ENCODE measurements around the gene CDKN1C. TPM values are rescaled to one million over a fixed set of nuclear protein-coding genes. Genes with fewer than 3 reads are reported as not detected.

Gene CDKN1C
- total and polyA plus RNA-seq, 5 donors from 2014 or later = 1.1 to 4.1 (median 1.2) TPM

DNA sequence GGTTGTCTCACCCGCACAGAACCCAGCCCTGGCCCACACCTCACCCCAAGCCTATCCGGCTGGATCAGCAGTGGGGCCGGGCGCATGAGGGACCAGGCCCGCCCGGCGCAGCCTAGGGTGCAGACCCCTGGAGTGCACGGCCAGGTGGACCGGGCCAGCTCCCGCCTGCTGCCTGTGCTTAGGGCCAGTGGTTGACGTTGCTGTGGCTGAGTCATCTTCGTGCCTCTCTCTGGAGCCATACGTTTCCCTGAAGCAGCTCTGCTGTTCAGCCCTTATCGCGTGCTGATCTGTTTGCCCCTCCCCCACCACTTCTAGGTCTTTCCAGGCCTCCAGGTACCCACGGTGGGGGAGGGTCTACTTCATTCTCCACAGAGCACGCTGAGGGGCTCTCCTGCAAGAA lies 39.5 kb downstream of the CDKN1C start:
- no peaks in the 10 kb centered on the region for H3K4me1 ChIP-seq (ENCODE audit: control insufficient read depth, insufficient read depth, low read length, poor library complexity, severe bottlenecking)
- no peaks in the 10 kb centered on the region for H3K36me3 ChIP-seq (ENCODE audit: control insufficient read depth, insufficient read depth, low read length)
- Mint-ChIP-seq H3K27ac (no peak overlapping the region), H3K4me3 (no peak overlapping the region), H3K9me3 (no peaks in the 10 kb centered on the region), H3K4me1 (no peaks in the 10 kb centered on the region), H3K27me3 (no peaks in the 10 kb centered on the region), H3K36me3 (no peaks in the 10 kb centered on the region)
- no peaks in the 10 kb centered on the region for H3K9me3 ChIP-seq (ENCODE audit: control insufficient read depth in 2 of 2, low read length in 2 of 2)
- ATAC-seq (ENCODE audit: low read depth in 2 of 2) = no peak
- no peak overlapping the region for H3K27ac ChIP-seq (ENCODE audit: insufficient read depth, low read length, poor library complexity, severe bottlenecking)
- no peak overlapping the region for H3K4me3 ChIP-seq (ENCODE audit: low read depth, low read length)
- DNase-seq = no peak
- no peaks in the 10 kb centered on the region for H3K27me3 ChIP-seq (ENCODE audit: control insufficient read depth, insufficient read depth, low read length)

DNA sequence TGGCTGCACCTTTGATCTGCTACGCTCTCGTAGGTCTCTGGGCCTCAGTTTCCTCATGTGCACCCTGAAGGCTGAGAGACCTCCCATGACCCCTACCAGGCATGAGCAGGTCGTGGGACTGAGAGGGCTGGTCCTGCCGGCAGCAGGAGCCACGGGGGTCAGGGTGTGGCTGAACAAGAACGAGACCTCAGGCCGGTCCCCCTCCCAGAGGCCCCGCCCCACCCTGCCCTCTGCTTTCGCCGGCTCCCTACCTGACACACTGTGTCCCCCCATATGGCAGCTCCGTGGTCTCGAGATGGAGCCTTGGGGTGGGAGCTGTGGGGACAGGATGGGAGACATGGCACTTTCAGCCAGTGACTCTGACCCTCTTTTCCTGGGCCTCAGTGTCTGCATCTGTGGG lies 40.6 kb downstream of the CDKN1C start:
- H3K4me3 Mint-ChIP-seq = no peak overlapping the region
- no peaks in the 10 kb centered on the region for H3K9me3 ChIP-seq (ENCODE audit: control insufficient read depth in 2 of 2, low read length in 2 of 2)
- no peak overlapping the region for H3K27ac Mint-ChIP-seq
- H3K36me3 ChIP-seq (ENCODE audit: control insufficient read depth, insufficient read depth, low read length) = no peaks in the 10 kb centered on the region
- H3K4me1 Mint-ChIP-seq = peaks cover 0 to 3% (median 1%) of the 10 kb centered on the region in 4 donors
- DNase-seq (no peak), ATAC-seq (ENCODE audit: low read depth in 2 of 2) (no peak)
- peaks cover 3% of the 10 kb centered on the region for H3K36me3 Mint-ChIP-seq
- H3K4me3 ChIP-seq (ENCODE audit: low read depth, low read length) = no peak overlapping the region
- H3K9me3 Mint-ChIP-seq = no peaks in the 10 kb centered on the region
- H3K27ac ChIP-seq (ENCODE audit: insufficient read depth, low read length, poor library complexity, severe bottlenecking) = no peak overlapping the region
- no peaks in the 10 kb centered on the region for H3K4me1 ChIP-seq (ENCODE audit: control insufficient read depth, insufficient read depth, low read length, poor library complexity, severe bottlenecking)
- no peaks in the 10 kb centered on the region for H3K27me3 ChIP-seq (ENCODE audit: control insufficient read depth, insufficient read depth, low read length)
- H3K27me3 Mint-ChIP-seq = no peaks in the 10 kb centered on the region

DNA sequence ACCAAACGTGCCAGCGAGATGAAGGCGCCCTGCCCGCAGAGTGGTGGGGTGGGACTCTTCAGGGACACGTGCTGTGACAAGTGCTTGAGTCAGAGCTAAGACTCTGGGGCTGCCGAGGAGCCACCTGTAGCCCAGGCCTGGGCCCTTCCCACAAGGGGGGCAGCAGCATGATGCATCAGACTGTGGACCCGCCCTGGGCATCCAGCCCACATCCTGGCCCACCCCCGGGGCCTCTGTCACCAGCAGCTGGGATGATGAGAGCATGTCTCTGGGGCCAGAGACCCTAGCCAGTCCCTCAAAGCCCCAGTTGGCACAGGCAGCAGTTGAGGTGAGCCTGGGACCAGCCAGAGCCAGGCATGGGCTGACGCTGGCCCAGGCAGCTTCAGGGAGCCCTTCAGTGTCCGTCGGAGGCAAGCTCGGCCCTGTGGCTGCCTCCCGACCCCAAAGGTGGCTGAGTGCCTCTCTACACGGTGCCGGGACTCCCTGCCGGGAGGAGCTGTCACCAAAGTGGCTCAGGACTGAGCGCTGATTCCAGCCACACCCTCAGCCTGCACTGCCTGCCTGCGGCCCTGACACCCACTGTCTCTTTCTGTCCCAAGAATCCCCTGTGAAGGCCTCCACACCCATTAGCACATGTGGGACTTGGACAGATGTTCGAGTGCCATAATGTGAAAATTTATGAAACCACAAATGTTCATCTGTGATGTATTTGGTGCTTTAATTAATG lies 41.3 kb downstream of the CDKN1C start:
- Mint-ChIP-seq H3K4me1 (peaks cover 0 to 5% (median 1%) of the 10 kb centered on the region in 4 donors), H3K4me3 (no peak overlapping the region), H3K27ac (no peak overlapping the region), H3K27me3 (no peaks in the 10 kb centered on the region), H3K9me3 (no peaks in the 10 kb centered on the region), H3K36me3 (peaks cover 6% of the 10 kb centered on the region)
- DNase-seq (no peak), ATAC-seq (ENCODE audit: low read depth in 2 of 2) (peak in 1 of 2 donors; percentile 22)
- H3K27ac ChIP-seq (ENCODE audit: insufficient read depth, low read length, poor library complexity, severe bottlenecking) = no peak overlapping the region
- H3K9me3 ChIP-seq (ENCODE audit: control insufficient read depth in 2 of 2, low read length in 2 of 2) = no peaks in the 10 kb centered on the region
- no peak overlapping the region for H3K4me3 ChIP-seq (ENCODE audit: low read depth, low read length)
- H3K36me3 ChIP-seq (ENCODE audit: control insufficient read depth, insufficient read depth, low read length) = no peaks in the 10 kb centered on the region
- H3K27me3 ChIP-seq (ENCODE audit: control insufficient read depth, insufficient read depth, low read length) = no peaks in the 10 kb centered on the region
- no peaks in the 10 kb centered on the region for H3K4me1 ChIP-seq (ENCODE audit: control insufficient read depth, insufficient read depth, low read length, poor library complexity, severe bottlenecking)

DNA sequence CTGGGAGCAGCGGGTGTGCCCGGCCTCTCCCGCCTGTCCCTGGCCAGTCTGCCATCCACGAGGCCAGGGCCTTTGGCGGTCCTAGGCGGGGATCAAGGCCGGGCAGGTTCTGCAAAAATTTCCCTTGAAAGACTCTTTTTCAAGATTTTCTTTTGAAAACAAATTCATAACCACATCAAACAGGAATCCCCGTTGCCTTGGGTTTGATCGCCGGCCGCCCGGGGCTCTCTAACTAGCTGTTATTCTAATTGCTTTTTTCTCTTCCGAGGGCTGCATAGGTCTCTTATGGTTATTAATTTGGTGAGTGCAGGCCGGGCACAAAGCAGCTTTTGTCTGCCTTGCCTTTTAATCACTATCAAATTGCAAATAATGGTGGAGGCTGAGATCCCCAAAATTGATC lies 42.0 kb downstream of the CDKN1C start:
- Mint-ChIP-seq H3K27ac (no peak overlapping the region), H3K4me3 (no peak overlapping the region), H3K27me3 (no peaks in the 10 kb centered on the region), H3K9me3 (no peaks in the 10 kb centered on the region), H3K4me1 (peaks cover 0 to 5% (median 1%) of the 10 kb centered on the region in 4 donors), H3K36me3 (peaks cover 6% of the 10 kb centered on the region)
- ATAC-seq (ENCODE audit: low read depth in 2 of 2) (no peak), DNase-seq (no peak)
- no peaks in the 10 kb centered on the region for H3K27me3 ChIP-seq (ENCODE audit: control insufficient read depth, insufficient read depth, low read length)
- H3K36me3 ChIP-seq (ENCODE audit: control insufficient read depth, insufficient read depth, low read length) = no peaks in the 10 kb centered on the region
- no peak overlapping the region for H3K27ac ChIP-seq (ENCODE audit: insufficient read depth, low read length, poor library complexity, severe bottlenecking)
- H3K9me3 ChIP-seq (ENCODE audit: control insufficient read depth in 2 of 2, low read length in 2 of 2) = no peaks in the 10 kb centered on the region
- no peaks in the 10 kb centered on the region for H3K4me1 ChIP-seq (ENCODE audit: control insufficient read depth, insufficient read depth, low read length, poor library complexity, severe bottlenecking)
- no peak overlapping the region for H3K4me3 ChIP-seq (ENCODE audit: low read depth, low read length)

DNA sequence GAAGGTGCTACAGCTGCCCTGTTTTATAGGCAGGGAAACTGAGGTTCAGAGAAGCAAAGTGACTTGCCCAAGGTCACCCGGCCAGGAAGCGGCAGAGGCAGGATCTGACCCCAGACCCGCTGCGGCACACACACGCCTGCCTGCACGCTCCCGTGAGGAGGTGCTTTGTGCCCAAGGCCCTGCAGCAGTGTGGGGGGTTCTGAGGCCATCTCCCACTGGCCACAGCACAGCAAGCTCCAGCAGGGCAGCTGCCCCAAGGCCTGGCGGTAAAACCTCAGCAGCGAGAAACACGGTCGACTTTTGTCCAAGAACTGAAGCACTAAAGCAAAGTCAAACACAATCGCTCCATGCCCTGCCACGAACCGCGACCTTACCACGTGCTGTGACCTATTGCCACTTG lies 42.7 kb downstream of the CDKN1C start:
- no peaks in the 10 kb centered on the region for H3K36me3 ChIP-seq (ENCODE audit: control insufficient read depth, insufficient read depth, low read length)
- no peak for DNase-seq
- H3K4me1 ChIP-seq (ENCODE audit: control insufficient read depth, insufficient read depth, low read length, poor library complexity, severe bottlenecking) = no peaks in the 10 kb centered on the region
- no peak for ATAC-seq (ENCODE audit: low read depth in 2 of 2)
- no peak overlapping the region for H3K27ac Mint-ChIP-seq
- no peaks in the 10 kb centered on the region for H3K27me3 ChIP-seq (ENCODE audit: control insufficient read depth, insufficient read depth, low read length)
- H3K27ac ChIP-seq (ENCODE audit: insufficient read depth, low read length, poor library complexity, severe bottlenecking) = no peak overlapping the region
- H3K27me3 Mint-ChIP-seq = no peaks in the 10 kb centered on the region
- H3K4me1 Mint-ChIP-seq = peaks cover 0 to 5% (median 1%) of the 10 kb centered on the region in 4 donors
- no peaks in the 10 kb centered on the region for H3K9me3 Mint-ChIP-seq
- H3K36me3 Mint-ChIP-seq = peaks cover 6% of the 10 kb centered on the region
- no peak overlapping the region for H3K4me3 ChIP-seq (ENCODE audit: low read depth, low read length)
- H3K4me3 Mint-ChIP-seq = no peak overlapping the region
- H3K9me3 ChIP-seq (ENCODE audit: control insufficient read depth in 2 of 2, low read length in 2 of 2) = no peaks in the 10 kb centered on the region

DNA sequence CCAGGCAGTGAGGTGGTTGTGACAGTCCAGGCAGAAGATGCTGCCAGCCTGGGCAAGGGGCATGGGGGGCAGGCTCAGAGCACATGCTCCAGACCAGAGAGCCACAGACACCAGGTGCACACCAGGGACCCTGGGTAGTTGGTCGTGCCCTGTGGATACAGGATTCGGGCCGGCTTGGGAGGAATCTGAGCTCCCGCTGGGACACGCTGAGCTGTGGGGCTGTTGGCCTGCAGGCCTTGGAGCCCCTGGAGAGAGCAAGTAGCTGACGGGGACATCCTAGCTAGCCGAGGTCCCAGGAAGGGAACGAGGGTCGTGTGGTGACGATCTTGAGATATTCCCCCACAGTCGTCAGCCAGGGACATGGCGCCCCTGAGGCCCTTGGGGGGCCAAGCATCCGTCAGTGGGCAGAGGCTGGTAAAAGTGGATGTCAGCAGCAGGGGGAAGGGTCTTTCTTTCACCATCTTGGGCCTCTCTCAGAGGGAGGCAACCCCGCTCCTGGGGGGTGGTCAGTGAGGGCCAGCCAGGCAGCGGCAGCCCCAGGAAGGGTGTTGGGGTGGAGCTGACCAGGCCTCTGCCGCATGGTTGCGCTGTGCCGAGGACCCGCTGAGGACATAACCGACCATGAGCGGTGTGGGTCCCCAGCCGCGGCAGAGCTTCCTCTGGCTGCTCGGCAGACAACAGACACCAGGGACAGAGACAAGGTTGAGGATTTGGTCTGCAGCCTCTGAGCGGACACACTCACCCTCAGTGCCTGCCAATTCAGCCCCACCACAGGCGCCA lies 44.0 kb downstream of the CDKN1C start:
- Histone ChIP-seq H3K9me3 (ENCODE audit: control insufficient read depth in 2 of 2, low read length in 2 of 2) (no peaks in the 10 kb centered on the region), H3K4me1 (ENCODE audit: control insufficient read depth, insufficient read depth, low read length, poor library complexity, severe bottlenecking) (no peaks in the 10 kb centered on the region), H3K4me3 (ENCODE audit: low read depth, low read length) (no peak overlapping the region), H3K27me3 (ENCODE audit: control insufficient read depth, insufficient read depth, low read length) (no peaks in the 10 kb centered on the region), H3K36me3 (ENCODE audit: control insufficient read depth, insufficient read depth, low read length) (no peaks in the 10 kb centered on the region), H3K27ac (ENCODE audit: insufficient read depth, low read length, poor library complexity, severe bottlenecking) (no peak overlapping the region)
- Mint-ChIP-seq H3K9me3 (no peaks in the 10 kb centered on the region), H3K4me3 (no peak overlapping the region), H3K4me1 (peaks cover 0 to 5% (median 1%) of the 10 kb centered on the region in 4 donors), H3K36me3 (peaks cover 6% of the 10 kb centered on the region), H3K27me3 (no peaks in the 10 kb centered on the region), H3K27ac (no peak overlapping the region)
- ATAC-seq (ENCODE audit: low read depth in 2 of 2) = no peak
- no peak for DNase-seq

DNA sequence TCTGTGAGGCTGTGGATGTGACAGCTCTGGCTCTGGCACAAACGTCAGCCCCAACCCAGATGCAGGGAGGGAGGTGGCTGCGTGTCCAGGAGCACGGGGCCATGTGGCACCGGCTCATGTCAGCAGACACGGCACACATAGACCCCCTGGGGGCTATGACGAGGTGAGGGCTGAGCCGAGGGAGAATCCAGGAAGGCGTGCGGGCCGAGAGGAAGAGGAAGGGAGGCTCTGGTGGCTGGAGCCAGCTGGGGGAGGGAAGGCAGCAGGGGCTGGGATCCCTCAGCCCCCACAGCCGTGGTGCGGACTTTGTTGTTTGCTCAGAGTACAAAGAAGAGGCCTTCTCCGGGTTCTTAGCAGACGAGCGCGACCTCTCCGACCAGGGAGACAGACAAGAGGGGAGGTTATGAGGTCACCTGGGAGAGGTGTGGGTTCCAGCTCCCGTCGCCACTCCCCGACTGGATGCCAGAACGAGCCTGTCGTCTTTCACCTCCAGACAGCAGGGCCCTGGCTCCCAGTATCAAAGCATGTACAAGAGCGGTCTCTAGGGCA lies 46.1 kb downstream of the CDKN1C start:
- Histone ChIP-seq H3K27ac (ENCODE audit: insufficient read depth, low read length, poor library complexity, severe bottlenecking) (no peak overlapping the region), H3K27me3 (ENCODE audit: control insufficient read depth, insufficient read depth, low read length) (no peaks in the 10 kb centered on the region), H3K4me1 (ENCODE audit: control insufficient read depth, insufficient read depth, low read length, poor library complexity, severe bottlenecking) (no peaks in the 10 kb centered on the region), H3K36me3 (ENCODE audit: control insufficient read depth, insufficient read depth, low read length) (no peaks in the 10 kb centered on the region), H3K4me3 (ENCODE audit: low read depth, low read length) (no peak overlapping the region), H3K9me3 (ENCODE audit: control insufficient read depth in 2 of 2, low read length in 2 of 2) (no peaks in the 10 kb centered on the region)
- peaks cover 6% of the 10 kb centered on the region for H3K36me3 Mint-ChIP-seq
- H3K9me3 Mint-ChIP-seq = no peaks in the 10 kb centered on the region
- no peak overlapping the region for H3K4me3 Mint-ChIP-seq
- H3K27me3 Mint-ChIP-seq = no peaks in the 10 kb centered on the region
- no peak for ATAC-seq (ENCODE audit: low read depth in 2 of 2)
- peaks cover 0 to 5% (median 1%) of the 10 kb centered on the region in 4 donors for H3K4me1 Mint-ChIP-seq
- no peak overlapping the region for H3K27ac Mint-ChIP-seq
- DNase-seq = no peak

All from CD4-positive, CD25-positive, alpha-beta regulatory T cell (primary cell).